Upper lobe of left lung (tissue), 6 donors: ENCODE measurements around the gene KLHL17. TPM values are rescaled to one million over a fixed set of nuclear protein-coding genes. Genes with fewer than 3 reads are reported as not detected.

ENCODE experiments used
- ATAC-seq, 2 donors: fragments of 200-7000 bp; cut with Tn5 transposase; one replicate each; pipeline ENCODE4 v1.9.1; 2022; ENCODE audit warnings: mild to moderate bottlenecking in 2 of 2, moderate library complexity in 2 of 2; ENCODE audit not compliant: low FRiP score in 2 of 2
- DNase-seq, 2 donors: peaks; one replicate each; pipeline ENCODE4 v3.0.0-alpha.2; 2019 to 2020
- H3K27ac ChIP-seq, 4 donors: fragments of 200-600 bp; sonication (generic); one replicate each; pipeline ENCODE4 v1.5.1; 2016 to 2019
- H3K27me3 ChIP-seq, 4 donors: fragments of 200-600 bp; sonication (generic); one replicate each; pipeline ENCODE4 v1.5.1; 2017 to 2019
- H3K36me3 ChIP-seq, 4 donors: fragments of 200-600 bp; sonication (generic); one replicate each; pipeline ENCODE4 v1.5.1; 2016 to 2019
- H3K4me1 ChIP-seq, 4 donors: fragments of 200-600 bp; sonication (generic); one replicate each; pipeline ENCODE4 v1.5.1; 2018 to 2019
- H3K4me3 ChIP-seq, 4 donors: fragments of 200-600 bp; sonication (generic); one replicate each; pipeline ENCODE4 v1.5.1; 2017 to 2019; ENCODE audit warnings: mild to moderate bottlenecking in 2 of 4, moderate library complexity in 1 of 4
- H3K9me3 ChIP-seq, 4 donors: fragments of 200-600 bp; sonication (generic); one replicate each; pipeline ENCODE4 v1.5.1; 2018 to 2019
- CTCF ChIP-seq, 6 experiments: fragments of 450-650 bp in 4 of 6; fragments of 200-600 bp in 2 of 6; sonication (generic) in 2 of 6; IDR thresholded peaks; one replicate each; pipeline ENCODE4 v1.5.1; 2016 to 2019; ENCODE audit warnings: antibody characterized with exemption in 6 of 6
- EP300 ChIP-seq, 4 donors: sonication (generic); formaldehyde crosslinking; IDR thresholded peaks; one replicate each; pipeline ENCODE4 v1.5.1; 2017; ENCODE audit warnings: antibody characterized with exemption in 4 of 4, control low read depth in 2 of 4
- POLR2A ChIP-seq, 4 donors: fragments of 450-650 bp; IDR thresholded peaks; one replicate each; pipeline ENCODE4 v1.5.1; 2016 to 2017; ENCODE audit warnings: antibody characterized with exemption in 4 of 4, mild to moderate bottlenecking in 2 of 4
- POLR2AphosphoS5 ChIP-seq, 2 donors: sonication (generic); formaldehyde crosslinking; IDR thresholded peaks; one replicate each; pipeline ENCODE4 v1.5.1; 2017; ENCODE audit warnings: antibody characterized with exemption in 2 of 2
- WGBS, 2 donors: methylation state at CpG; one replicate each; pipeline ENCODE4 v1.1.5; 2017 to 2018; 5-methylcytosine and 5-hydroxymethylcytosine counted together
- total RNA-seq, 6 donors: library from RNA; depleted of rRNA in 4 of 6; stranded (reverse); fragments of >200 nt in 4 of 6; gene quantifications; one replicate each; pipeline versions ENCODE4 v1.1.0 to v1.2.1, GENCODE V29; 2016 to 2021
- donor health status: DM: no; HTN: no; CAD: no; lungs with moderate emphysema.
- donor health status: DM: no; HTN: yes; CAD: no; lungs with severe emphysema.

Gene KLHL17
- total RNA-seq, 6 donors from 2014 or later = 4.7 to 45.1 (median 16.5) TPM

GRCh38 chr1:913491-914130 is 46.8 kb upstream of the KLHL17 start:
- 58 to 64% methylated on average over 6 to 16 of the region's 16 CpGs for WGBS, 2 donors
- Histone ChIP-seq H3K4me3 (no peak overlapping the region), H3K27me3 (peaks cover 0 to 27% (median 8%) of the 10 kb centered on the region in 4 donors), H3K36me3 (no peaks in the 10 kb centered on the region), H3K27ac (no peak overlapping the region), H3K4me1 (peaks cover 0 to 20% (median 8%) of the 10 kb centered on the region in 4 donors), H3K9me3 (no peaks in the 10 kb centered on the region)
- peak in 1 of 2 donors; percentile 67 for DNase-seq
- no peak for TF ChIP-seq CTCF (IDR thresholded peaks at IDR 0.05)
- no peak for TF ChIP-seq POLR2A (IDR thresholded peaks at IDR 0.05)
- TF ChIP-seq POLR2AphosphoS5 (IDR thresholded peaks at IDR 0.05) = no peak
- TF ChIP-seq EP300 (IDR thresholded peaks at IDR 0.05) = no peak
- no peak for ATAC-seq

- 79 to 94% methylated on average over 9 to 21 of the region's 21 CpGs for WGBS, 2 donors
- TF ChIP-seq POLR2AphosphoS5 (IDR thresholded peaks at IDR 0.05) = no peak
- no peak for TF ChIP-seq EP300 (IDR thresholded peaks at IDR 0.05)
- TF ChIP-seq POLR2A (IDR thresholded peaks at IDR 0.05) = no peak
- TF ChIP-seq CTCF (IDR thresholded peaks at IDR 0.05) = no peak
- Histone ChIP-seq H3K4me3 (no peak overlapping the region), H3K9me3 (no peaks in the 10 kb centered on the region), H3K27me3 (peaks cover 0 to 34% (median 10%) of the 10 kb centered on the region in 4 donors), H3K36me3 (no peaks in the 10 kb centered on the region), H3K27ac (no peak overlapping the region), H3K4me1 (peaks cover 0 to 20% (median 8%) of the 10 kb centered on the region in 4 donors)
- no peak for ATAC-seq
- DNase-seq = peak in 1 of 2 donors; percentile 58
Observed at GRCh38 chr1:914131-914890, 46.1 kb upstream of the KLHL17 start.

- Histone ChIP-seq H3K4me3 (no peak overlapping the region), H3K36me3 (no peaks in the 10 kb centered on the region), H3K27me3 (peaks cover 0 to 38% (median 12%) of the 10 kb centered on the region in 4 donors), H3K9me3 (no peaks in the 10 kb centered on the region), H3K4me1 (peaks cover 0 to 19% (median 7%) of the 10 kb centered on the region in 4 donors), H3K27ac (no peak overlapping the region)
- TF ChIP-seq EP300 (IDR thresholded peaks at IDR 0.05) = no peak
- no peak for TF ChIP-seq POLR2AphosphoS5 (IDR thresholded peaks at IDR 0.05)
- TF ChIP-seq CTCF (IDR thresholded peaks at IDR 0.05) = no peak
- TF ChIP-seq POLR2A (IDR thresholded peaks at IDR 0.05) = no peak
- DNase-seq = peak in 1 of 2 donors; percentile 40
- WGBS, 2 donors = 78 to 83% methylated on average over 6 of the region's 6 CpGs
- ATAC-seq = no peak
Observed at GRCh38 chr1:914891-915280, 45.5 kb upstream of the KLHL17 start.

- H3K4me1 ChIP-seq = peaks cover 3 to 19% (median 6%) of the 10 kb centered on the region in 4 donors
- DNase-seq (peak in 1 of 2 donors; percentile 67), ATAC-seq (no peak)
- 79 to 81% methylated on average over 24 to 28 of the region's 28 CpGs for WGBS, 2 donors
- no peaks in the 10 kb centered on the region for H3K9me3 ChIP-seq
- no peak overlapping the region for H3K27ac ChIP-seq
- H3K36me3 ChIP-seq = no peaks in the 10 kb centered on the region
- peaks cover 0 to 37% (median 13%) of the 10 kb centered on the region in 4 donors for H3K27me3 ChIP-seq
- TF ChIP-seq POLR2AphosphoS5 (IDR thresholded peaks at IDR 0.05) = no peak
- H3K4me3 ChIP-seq = no peak overlapping the region
Observed at GRCh38 chr1:915295-916172, 44.9 kb upstream of the KLHL17 start.
